ENCODE results near the gene DHRS11.

The DHRS11 gene

GRCh38 chr17:36614081-36614480 is 22.4 kb downstream of the DHRS11 start:
- DNase-seq (ENCODE audit: low spot score): no peak

- DNase-seq (ENCODE audit: low spot score): no peak
Observed at GRCh38 chr17:36614933-36615332, 23.3 kb downstream of the DHRS11 start.

DNA sequence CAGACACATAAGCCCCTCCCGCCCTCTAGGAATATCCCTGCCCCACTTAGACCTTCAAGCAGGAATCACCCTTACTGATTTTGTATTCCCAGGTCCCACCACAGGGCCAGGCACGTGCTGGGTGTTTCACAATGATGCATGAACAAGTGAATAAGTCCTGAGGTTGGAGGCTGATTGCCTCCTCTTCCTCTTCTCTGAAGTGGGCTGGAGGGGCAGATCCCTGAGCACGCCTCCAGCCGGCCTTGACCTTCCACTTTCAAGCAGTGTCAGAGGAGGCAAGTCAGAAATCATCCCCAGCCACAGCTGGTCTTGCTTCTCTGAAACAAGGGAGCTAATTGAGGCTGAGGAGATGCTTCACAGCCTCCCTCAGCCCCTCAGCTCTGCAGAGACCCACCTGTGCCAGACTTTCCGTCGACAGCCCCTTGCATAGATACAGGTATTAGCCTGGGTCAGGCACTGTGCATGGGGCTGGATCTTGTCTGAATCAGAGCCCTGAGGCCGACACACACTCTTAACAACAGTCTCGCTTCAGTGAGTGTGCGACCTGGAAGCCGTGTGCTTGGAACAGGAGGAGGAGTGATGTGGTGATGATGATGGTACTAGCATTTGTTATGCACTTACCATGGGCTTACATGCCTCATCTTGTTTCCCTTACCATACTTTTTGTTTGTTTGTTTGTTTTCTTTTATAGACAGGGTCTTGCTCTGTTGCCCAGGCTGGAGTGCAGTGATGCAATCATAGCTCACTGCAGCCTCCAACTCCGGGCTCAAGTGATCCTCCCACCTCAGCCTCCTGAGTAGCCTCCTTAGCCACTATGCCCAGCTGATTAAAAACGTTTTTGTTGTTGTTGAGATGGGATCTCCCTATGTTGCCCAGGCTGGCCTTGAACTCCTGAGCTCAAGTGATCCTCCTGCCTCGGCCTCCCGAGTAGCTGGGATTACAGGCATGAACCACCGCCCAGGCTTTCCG is 24.7 kb downstream of the DHRS11 start:
- no peak for DNase-seq (ENCODE audit: low spot score)

GRCh38 chr17:36617773-36618172 is 26.1 kb downstream of the DHRS11 start:
- no peak for DNase-seq (ENCODE audit: low spot score)

GRCh38 chr17:36623281-36623680 is 31.6 kb downstream of the DHRS11 start:
- DNase-seq (ENCODE audit: low spot score): no peak

DNA sequence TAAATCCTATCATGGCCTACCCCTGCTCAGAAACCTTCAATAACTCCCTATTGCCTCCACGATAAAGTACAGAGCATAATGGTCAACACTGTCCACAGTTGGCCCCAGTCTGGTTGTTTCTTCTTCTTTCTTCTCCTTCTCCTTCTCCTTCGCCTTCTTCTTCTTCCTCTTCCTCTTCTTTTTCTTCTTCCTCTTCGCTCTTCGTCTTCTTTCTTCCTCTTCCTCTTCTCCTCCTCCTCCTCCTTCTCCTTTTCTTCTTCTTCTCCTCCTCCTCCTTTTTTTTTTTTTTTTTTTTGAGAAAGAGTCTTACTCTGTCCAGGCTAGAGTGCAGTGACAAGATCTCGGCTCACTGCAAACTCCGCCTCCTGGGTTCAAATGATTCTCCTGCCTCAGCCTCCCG is 33.5 kb downstream of the DHRS11 start:
- no peak for DNase-seq (ENCODE audit: low spot score)

GRCh38 chr17:36627101-36627500 is 35.4 kb downstream of the DHRS11 start:
- no peak for DNase-seq (ENCODE audit: low spot score)

DNA sequence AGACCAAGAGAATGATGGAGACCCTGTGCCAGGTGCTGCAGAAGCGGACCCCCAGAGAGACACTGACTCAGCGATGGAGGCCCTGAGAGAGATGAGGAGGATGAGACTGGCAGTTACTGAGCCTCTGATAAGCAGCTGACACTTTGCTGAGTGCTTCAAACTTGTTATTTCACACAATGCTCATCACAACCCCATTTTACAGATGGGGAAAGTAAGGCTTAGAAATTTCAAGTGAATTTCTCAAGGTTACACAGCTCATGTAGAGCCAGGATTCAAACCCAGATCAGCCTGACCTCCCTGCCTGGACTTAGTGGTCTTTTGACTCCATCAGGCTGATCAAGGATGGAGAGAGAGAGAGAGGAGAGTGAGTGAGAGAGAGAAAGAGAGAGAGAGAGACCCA is 36.9 kb downstream of the DHRS11 start:
- no peak for DNase-seq (ENCODE audit: low spot score)

DNA sequence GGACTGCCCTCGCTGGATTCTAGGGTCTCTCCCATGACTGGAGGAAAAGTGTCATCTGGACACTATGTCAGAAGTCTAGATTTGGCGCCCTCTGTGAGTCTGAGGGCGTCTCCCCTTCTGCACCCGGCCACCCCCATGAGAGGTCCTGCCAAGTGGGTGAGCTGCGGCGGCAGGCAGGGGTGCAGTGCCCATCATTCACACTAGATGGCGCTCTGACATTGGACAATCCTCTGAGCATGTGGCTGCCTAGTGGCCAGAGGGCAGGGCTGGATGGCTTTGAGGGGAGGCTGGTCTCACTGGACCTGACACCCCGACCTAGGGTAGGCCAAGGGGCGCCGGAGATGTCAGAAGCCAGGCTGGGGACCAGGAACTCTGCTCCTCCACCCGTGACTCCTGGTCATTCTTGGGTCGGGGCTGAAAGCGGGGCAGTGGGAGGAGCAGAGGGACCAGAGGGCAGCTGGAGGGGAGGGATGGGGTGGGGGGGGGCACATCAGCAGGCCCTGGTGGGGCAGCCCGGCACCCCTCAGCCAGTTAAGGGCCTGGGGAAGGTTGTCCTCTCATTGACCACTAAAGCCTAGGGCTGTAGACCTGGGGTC is 37.7 kb downstream of the DHRS11 start:
- peak; percentile 80 for DNase-seq (ENCODE audit: low spot score)

DNA sequence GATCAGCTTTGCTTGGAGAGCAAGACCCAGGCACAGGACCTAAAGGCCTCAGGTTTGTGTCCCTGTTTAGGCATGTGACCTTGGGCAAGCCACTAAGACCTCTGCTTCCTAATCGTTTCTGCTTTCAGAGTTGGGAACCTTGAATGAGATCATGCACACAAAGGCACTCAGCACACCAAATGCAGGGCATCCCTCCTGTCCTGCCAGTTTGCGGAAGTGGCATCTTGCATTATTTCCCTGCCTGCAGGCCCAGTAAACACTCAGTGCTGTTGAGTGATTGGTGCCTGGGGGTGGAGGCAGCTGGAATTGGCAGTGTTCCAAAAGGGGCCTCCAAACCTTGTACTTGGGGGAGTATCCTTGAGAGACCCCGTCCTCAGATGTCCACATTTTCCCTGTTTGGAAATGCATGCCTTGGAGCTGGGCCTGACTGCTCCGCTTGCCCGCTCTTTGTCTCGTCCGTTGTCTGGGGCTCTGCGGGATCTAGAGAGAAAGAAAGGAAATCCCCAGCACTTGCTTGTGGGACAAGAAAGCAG is 38.4 kb downstream of the DHRS11 start:
- no peak for DNase-seq (ENCODE audit: low spot score)

DNA sequence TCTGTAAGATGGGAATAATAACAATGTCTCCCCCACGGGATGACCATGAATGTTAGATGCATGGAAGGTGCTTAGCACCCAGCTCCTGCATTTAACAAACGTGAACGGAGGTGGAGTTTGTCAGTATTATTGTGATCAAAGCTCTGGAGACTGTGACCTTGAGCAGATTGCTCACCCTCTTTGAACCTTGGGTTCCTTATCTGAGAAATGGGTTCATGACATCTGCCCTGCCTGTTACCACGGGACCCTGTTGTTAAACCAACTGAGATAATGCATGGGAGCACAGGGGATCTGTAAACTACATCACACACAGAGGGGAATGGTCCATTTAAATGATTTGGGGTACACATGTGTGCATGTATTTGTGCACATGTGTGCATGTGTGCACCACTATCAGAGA is 39.3 kb downstream of the DHRS11 start:
- no peak for DNase-seq (ENCODE audit: low spot score)

DNA sequence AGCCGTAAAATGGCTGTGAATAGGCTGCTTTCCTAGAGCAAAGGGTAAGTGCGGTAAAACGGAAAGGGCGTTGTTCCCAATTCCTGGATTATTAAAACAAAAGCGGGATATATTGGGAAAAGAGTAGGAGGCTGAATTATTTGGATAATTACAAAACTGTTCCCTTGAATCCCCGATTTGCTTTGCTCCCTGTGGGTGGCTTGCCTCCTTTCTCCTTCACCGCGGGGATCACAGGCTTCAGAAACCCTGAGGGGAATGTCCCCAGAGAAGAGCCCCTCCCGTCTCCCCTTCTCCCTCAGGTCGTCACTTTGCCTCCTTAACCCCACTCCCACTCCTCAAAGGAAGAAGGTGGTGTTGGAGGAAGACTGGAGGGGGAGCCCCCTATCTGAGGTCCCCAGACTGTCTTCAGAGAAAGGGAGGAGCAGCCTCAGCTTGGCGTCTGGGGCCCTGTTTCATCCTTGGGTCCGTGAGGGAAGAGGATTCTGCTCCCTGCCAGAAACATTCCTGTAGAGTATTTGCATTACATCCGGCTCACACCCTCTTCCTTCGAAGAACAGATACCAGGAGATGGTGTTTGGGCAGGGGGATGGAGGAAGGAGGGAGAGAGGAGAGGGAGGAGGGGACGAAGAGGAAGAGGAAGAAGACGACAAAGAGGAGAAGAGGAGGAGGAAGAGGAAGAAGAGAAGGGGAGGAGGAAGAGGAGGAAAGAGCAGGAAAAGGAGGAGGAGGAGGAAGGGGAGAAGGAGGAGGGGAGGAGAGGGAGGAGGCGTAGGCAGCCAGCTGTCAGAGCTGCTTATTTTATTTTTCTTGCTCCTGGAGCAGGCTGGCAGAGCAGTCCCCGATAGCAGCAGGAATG is 41.5 kb downstream of the DHRS11 start:
- no peak for DNase-seq (ENCODE audit: low spot score)

- DNase-seq (ENCODE audit: low spot score): no peak
Observed at GRCh38 chr17:36640346-36640745, 48.7 kb downstream of the DHRS11 start.

DNA sequence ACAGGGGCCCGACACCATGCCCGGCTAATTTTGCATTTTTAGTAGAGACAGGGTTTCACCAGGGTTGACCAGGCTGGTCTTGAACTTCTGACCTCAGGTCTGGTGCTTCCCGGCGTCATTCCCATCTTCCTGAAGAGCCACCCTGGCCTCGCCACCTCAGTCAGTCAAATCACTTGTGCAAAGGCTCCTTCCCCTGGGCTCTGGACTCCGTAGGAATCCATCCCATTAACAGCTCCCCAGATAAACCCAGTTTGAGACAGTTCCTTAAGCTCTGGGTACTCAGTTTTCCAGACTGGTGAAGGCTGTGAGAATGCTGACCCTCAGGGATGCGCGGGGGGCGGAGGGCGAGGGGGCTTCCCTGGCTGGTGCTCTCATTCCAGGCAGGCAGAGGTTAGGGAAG is 49.2 kb downstream of the DHRS11 start:
- DNase-seq (ENCODE audit: low spot score): no peak

GRCh38 chr17:36641331-36641876 is 49.7 kb downstream of the DHRS11 start:
- DNase-seq (ENCODE audit: low spot score): no peak

- no peak for DNase-seq (ENCODE audit: low spot score)
Observed at GRCh38 chr17:36641877-36642845, 50.5 kb downstream of the DHRS11 start.

- no peak for DNase-seq (ENCODE audit: low spot score)
Observed at GRCh38 chr17:36643086-36643685, 51.5 kb downstream of the DHRS11 start.

DNA sequence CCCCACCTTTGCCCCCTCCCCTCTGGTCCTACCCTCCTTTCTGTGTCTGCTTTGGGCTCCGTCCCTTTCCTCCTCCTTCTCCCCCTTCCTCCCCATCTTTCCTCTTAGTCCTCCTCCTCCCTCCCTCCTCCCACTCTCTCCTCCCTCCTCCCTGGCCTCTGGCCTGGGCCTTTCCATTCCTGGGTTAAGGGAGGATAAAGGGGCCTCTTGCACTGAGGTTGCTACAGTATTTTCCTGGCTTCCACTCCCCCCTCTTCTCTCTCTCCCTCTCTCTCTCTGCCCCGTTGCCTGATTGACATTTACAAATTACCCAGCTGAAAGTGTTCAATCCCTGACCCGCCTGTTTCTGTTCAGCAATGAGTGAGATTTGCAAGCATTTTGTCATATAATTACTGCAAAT is 53.7 kb downstream of the DHRS11 start:
- no peak for DNase-seq (ENCODE audit: low spot score)

DNA sequence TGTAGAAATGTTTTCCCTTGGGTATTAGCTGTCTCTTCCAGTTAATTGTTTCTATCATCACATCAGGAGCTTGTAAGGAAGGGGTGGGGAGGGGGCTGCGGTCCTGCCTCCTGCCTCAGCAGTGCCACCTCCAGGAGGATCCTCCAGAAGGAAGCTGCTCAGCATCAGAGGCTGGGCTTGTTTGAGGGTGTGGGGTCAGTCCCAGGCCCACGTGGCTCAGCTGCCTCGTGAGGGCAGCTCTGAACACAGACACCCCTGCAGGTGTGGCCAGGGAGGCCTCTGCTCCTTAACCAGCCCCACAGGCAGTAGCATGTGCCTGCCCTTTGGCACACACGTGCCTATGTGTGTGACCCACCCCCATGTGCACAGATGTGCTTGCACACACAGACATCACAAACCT is 56.0 kb downstream of the DHRS11 start:
- DNase-seq (ENCODE audit: low spot score): no peak

DNA sequence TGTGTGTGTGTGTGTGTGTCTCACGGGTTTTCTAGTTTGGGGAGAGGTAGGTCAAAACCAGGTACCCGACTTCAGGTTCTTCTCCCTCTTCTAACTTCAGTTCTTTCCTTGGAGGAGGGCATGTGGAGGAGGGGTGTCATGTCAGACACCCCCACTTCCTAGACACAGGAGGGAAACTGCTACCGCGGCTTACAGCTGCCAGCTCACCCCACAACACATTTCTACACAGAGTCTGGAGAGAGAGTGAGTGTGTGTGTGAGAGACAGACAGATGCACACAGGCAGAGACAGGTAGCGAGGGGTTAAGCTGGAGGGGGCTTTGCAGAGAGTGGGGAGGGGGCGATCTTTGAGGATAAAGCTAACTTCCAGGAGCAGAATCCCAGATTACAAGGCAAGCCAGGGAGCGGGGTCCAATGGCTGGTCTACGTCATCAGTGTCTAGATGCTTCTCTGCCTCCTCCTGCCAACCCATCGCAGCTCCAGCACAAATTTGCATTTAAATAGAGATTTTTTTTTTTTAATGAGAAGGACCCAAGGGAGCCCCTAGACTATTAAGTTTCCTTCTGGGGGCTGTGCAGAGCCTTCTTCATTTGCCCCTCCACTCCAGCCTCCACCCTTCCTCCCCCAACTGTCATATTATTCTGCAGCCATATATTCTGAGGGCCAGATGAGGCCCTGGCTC is 58.6 kb downstream of the DHRS11 start:
- DNase-seq (ENCODE audit: low spot score): no peak

Measured in hematopoietic multipotent progenitor cell treated with erythropoietin and hydrocortisone succinate and interleukin-3 and kit ligand, for 17 days (in vitro differentiated cells).